H9 (cell line): ENCODE measurements around the gene GASK1B. TPM values are rescaled to one million over a fixed set of nuclear protein-coding genes. Genes with fewer than 3 reads are reported as not detected.

Experiments used
- DNase-seq: peaks from one replicate; pipeline ENCODE4 v3.0.0-alpha.2; 2017
- H2AFZ ChIP-seq: one replicate; pipeline ENCODE4 v1.6.1; 2013; ENCODE audit warnings: mild to moderate bottlenecking, low read length, control low read depth, moderate library complexity
- H2AK5ac ChIP-seq: 2 replicates; pipeline ENCODE4 v1.6.1; 2013; ENCODE audit warnings: low read length, control low read depth, mixed read lengths; ENCODE audit not compliant: insufficient read length
- H2BK120ac ChIP-seq: one replicate; pipeline ENCODE4 v1.6.1; 2013; ENCODE audit warnings: low read depth, mild to moderate bottlenecking, low read length, control low read depth, inconsistent platforms; ENCODE audit not compliant: poor library complexity, severe bottlenecking
- H2BK12ac ChIP-seq: 2 replicates; pipeline ENCODE4 v1.6.1; 2013; ENCODE audit warnings: low read length, control low read depth, mixed read lengths, low read depth; ENCODE audit not compliant: insufficient read length
- H2BK15ac ChIP-seq: 2 replicates; pipeline ENCODE4 v1.6.1; 2013; ENCODE audit warnings: low read depth, low read length, control low read depth
- H2BK20ac ChIP-seq: one replicate; pipeline ENCODE4 v1.6.1; 2013; ENCODE audit warnings: low read depth, mild to moderate bottlenecking, low read length, control low read depth, inconsistent platforms; ENCODE audit not compliant: poor library complexity, severe bottlenecking
- H2BK5ac ChIP-seq: 2 replicates; pipeline ENCODE4 v1.6.1; 2013; ENCODE audit warnings: low read length, control low read depth, mixed read lengths; ENCODE audit not compliant: insufficient read length
- H3K14ac ChIP-seq: 2 replicates; pipeline ENCODE4 v1.6.1; 2013; ENCODE audit warnings: low read length, control low read depth; ENCODE audit not compliant: insufficient read depth
- H3K18ac ChIP-seq: 2 replicates; pipeline ENCODE4 v1.6.1; 2013; ENCODE audit warnings: low read depth, mild to moderate bottlenecking, mixed read lengths, low read length, control low read depth; ENCODE audit not compliant: insufficient read length
- H3K23ac ChIP-seq: 2 replicates; pipeline ENCODE4 v1.6.1; 2013; ENCODE audit warnings: low read length, control low read depth, mixed read lengths, low read depth; ENCODE audit not compliant: insufficient read length
- H3K23me2 ChIP-seq: 2 replicates; pipeline ENCODE4 v1.6.1; 2013; ENCODE audit warnings: low read depth, mild to moderate bottlenecking, mixed read lengths, low read length, control low read depth; ENCODE audit not compliant: insufficient read length, poor library complexity, severe bottlenecking
- H3K27ac ChIP-seq: 2 replicates; pipeline ENCODE4 v1.5.1; 2013; ENCODE audit warnings: low read length, control low read depth, mixed read lengths, low read depth; ENCODE audit not compliant: insufficient read length
- H3K27me3 ChIP-seq: 2 replicates; pipeline ENCODE4 v1.6.1; 2013; ENCODE audit warnings: low read length, control low read depth, inconsistent platforms; ENCODE audit not compliant: insufficient read depth
- H3K4ac ChIP-seq: 2 replicates; pipeline ENCODE4 v1.6.1; 2013; ENCODE audit warnings: low read depth, mild to moderate bottlenecking, control low read depth, inconsistent platforms, low read length, moderate library complexity
- H3K4me1 ChIP-seq: 2 replicates; pipeline ENCODE4 v1.6.1; 2013; ENCODE audit warnings: low read length, control low read depth, inconsistent platforms; ENCODE audit not compliant: insufficient read depth
- H3K4me2 ChIP-seq: 2 replicates; pipeline ENCODE4 v1.6.1; 2013; ENCODE audit warnings: low read length, control low read depth, mixed read lengths; ENCODE audit not compliant: insufficient read length, insufficient read depth
- H3K56ac ChIP-seq: 2 replicates; pipeline ENCODE4 v1.6.1; 2013; ENCODE audit warnings: low read depth, mild to moderate bottlenecking, mixed read lengths, low read length, control low read depth; ENCODE audit not compliant: insufficient read length
- H3K79me1 ChIP-seq: 2 replicates; pipeline ENCODE4 v1.6.1; 2013; ENCODE audit warnings: low read depth, mild to moderate bottlenecking, moderate library complexity, low read length, control low read depth, inconsistent platforms; ENCODE audit not compliant: insufficient read depth, poor library complexity, severe bottlenecking
- H3K79me2 ChIP-seq: 2 replicates; pipeline ENCODE4 v1.6.1; 2013; ENCODE audit warnings: low read length, control low read depth, inconsistent platforms; ENCODE audit not compliant: insufficient read depth
- H3K9ac ChIP-seq: 2 replicates; pipeline ENCODE4 v1.6.1; 2013; ENCODE audit warnings: low read length, control low read depth, mixed read lengths; ENCODE audit not compliant: insufficient read length; ENCODE audit errors: extremely low read depth
- H3K9me3 ChIP-seq: one replicate; pipeline ENCODE4 v1.6.1; 2013; ENCODE audit warnings: low read depth, low read length, inconsistent platforms; ENCODE audit not compliant: control insufficient read depth
- H3T11ph ChIP-seq: one replicate; pipeline ENCODE4 v1.6.1; 2013; ENCODE audit warnings: mild to moderate bottlenecking, low read length, control low read depth, inconsistent platforms
- H4K20me1 ChIP-seq: one replicate; pipeline ENCODE4 v1.6.1; 2013; ENCODE audit not compliant: control insufficient read depth, insufficient read length, insufficient read depth
- H4K5ac ChIP-seq: 2 replicates; pipeline ENCODE4 v1.6.1; 2013; ENCODE audit warnings: low read depth, mild to moderate bottlenecking, mixed read lengths, low read length, control low read depth; ENCODE audit not compliant: insufficient read length
- H4K8ac ChIP-seq: replicated peaks from 2 replicates; pipeline ENCODE4 v1.6.1; 2013; ENCODE audit warnings: low read length, control low read depth, mixed read lengths, low read depth; ENCODE audit not compliant: insufficient read length
- H4K91ac ChIP-seq: 2 replicates; pipeline ENCODE4 v1.6.1; 2013; ENCODE audit warnings: low read depth, mild to moderate bottlenecking, moderate library complexity, mixed read lengths, low read length, control low read depth; ENCODE audit not compliant: insufficient read length
- H3K27ac Mint-ChIP-seq, 3 experiments: 2 replicates in 2 of 3; 3 replicates in 1 of 3; pipeline ENCODE4 v1.8.0; 2020 to 2021; ENCODE audit warnings: mixed read lengths in 3 of 3, mild to moderate bottlenecking in 1 of 3, moderate library complexity in 1 of 3
- H3K27me3 Mint-ChIP-seq: 2 replicates; pipeline ENCODE4 v1.8.0; 2021; ENCODE audit warnings: low read depth, mild to moderate bottlenecking, moderate library complexity, mixed read lengths
- H3K36me3 Mint-ChIP-seq, 3 experiments: 2 replicates in 2 of 3; 3 replicates in 1 of 3; pipeline ENCODE4 v1.8.0; 2020 to 2021; ENCODE audit warnings: low read depth in 3 of 3, mixed read lengths in 3 of 3; ENCODE audit not compliant: insufficient read depth in 1 of 3
- H3K4me1 Mint-ChIP-seq, 2 experiments: 2 replicates each; pipeline ENCODE4 v1.8.0; 2020; ENCODE audit warnings: mixed read lengths in 2 of 2
- H3K4me3 Mint-ChIP-seq, 2 experiments: 2 replicates in 1 of 2; 3 replicates in 1 of 2; pipeline ENCODE4 v1.8.0; 2020 to 2021; ENCODE audit warnings: mild to moderate bottlenecking in 2 of 2, mixed read lengths in 2 of 2, moderate library complexity in 1 of 2
- H3K9me3 Mint-ChIP-seq, 2 experiments: 2 replicates in 1 of 2; 3 replicates in 1 of 2; pipeline ENCODE4 v1.8.0; 2020; ENCODE audit warnings: mild to moderate bottlenecking in 2 of 2, mixed read lengths in 2 of 2, moderate library complexity in 1 of 2
- WGBS: extraction: QIAGEN DNeasy Blood & Tissue Kit; methylation state at CpG from one replicate; pipeline ENCODE4 v1.1.7; 2013; ENCODE audit warnings: missing lambda C conversion rate, low lambda C conversion rate, mixed read lengths; ENCODE audit not compliant: insufficient read length; ENCODE audit errors: extremely low coverage; 5-methylcytosine and 5-hydroxymethylcytosine counted together
- total RNA-seq: library from RNA; stranded (reverse); gene quantifications from 2 replicates; pipeline ENCODE4 v1.2.1, GENCODE V29; 2021
- TF ChIP-seq, protein P1 (sequence below): fragments of 200-600 bp; sonication (generic); conservative IDR thresholded peaks from 3 replicates; pipeline ENCODE4 v1.8.0; 2021; ENCODE audit warnings: antibody characterized with exemption, mild to moderate bottlenecking

GASK1B gene
- total RNA-seq, 1 experiment from 2014 or later: not detected

DNA sequence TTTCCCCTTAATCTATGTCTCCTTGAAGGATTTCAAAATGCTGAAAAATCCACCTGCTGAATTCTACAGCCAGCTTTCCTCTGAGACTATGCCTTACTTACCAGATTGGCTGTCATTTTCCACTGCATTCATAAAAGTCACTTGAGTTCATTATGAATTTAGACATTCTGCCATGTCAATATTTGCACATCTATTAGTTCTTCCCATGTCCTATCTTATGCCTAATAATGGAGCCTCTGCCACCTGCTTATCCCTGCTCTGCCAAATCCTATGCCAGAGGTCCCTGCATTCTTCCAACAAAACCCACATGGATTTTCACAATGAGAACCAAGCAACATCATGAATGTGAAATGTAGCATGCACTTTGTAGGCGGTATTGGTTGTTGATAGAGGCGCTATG is 42.6 kb downstream of the GASK1B start:
- TF ChIP-seq, protein P1, sequence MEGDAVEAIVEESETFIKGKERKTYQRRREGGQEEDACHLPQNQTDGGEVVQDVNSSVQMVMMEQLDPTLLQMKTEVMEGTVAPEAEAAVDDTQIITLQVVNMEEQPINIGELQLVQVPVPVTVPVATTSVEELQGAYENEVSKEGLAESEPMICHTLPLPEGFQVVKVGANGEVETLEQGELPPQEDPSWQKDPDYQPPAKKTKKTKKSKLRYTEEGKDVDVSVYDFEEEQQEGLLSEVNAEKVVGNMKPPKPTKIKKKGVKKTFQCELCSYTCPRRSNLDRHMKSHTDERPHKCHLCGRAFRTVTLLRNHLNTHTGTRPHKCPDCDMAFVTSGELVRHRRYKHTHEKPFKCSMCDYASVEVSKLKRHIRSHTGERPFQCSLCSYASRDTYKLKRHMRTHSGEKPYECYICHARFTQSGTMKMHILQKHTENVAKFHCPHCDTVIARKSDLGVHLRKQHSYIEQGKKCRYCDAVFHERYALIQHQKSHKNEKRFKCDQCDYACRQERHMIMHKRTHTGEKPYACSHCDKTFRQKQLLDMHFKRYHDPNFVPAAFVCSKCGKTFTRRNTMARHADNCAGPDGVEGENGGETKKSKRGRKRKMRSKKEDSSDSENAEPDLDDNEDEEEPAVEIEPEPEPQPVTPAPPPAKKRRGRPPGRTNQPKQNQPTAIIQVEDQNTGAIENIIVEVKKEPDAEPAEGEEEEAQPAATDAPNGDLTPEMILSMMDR: no peak
- Histone ChIP-seq H4K5ac (no peak overlapping the region), H3K23me2 (no peaks in the 10 kb centered on the region), H3K18ac (no peak overlapping the region), H3K79me1 (no peaks in the 10 kb centered on the region), H2AK5ac (no peak overlapping the region), H3K56ac (no peak overlapping the region), H2BK5ac (no peak overlapping the region), H2BK120ac (no peak overlapping the region), H3K4ac (no peak overlapping the region), H3K9me3 (no peaks in the 10 kb centered on the region), H2BK15ac (no peak overlapping the region), H3K23ac (no peak overlapping the region), H3K4me1 (no peaks in the 10 kb centered on the region), H2BK12ac (no peak overlapping the region), H3K27me3 (no peaks in the 10 kb centered on the region), H3K14ac (no peak overlapping the region), H3K4me2 (no peak overlapping the region), H2AFZ (no peak overlapping the region), H3K27ac (no peak overlapping the region), H3K79me2 (no peaks in the 10 kb centered on the region), H2BK20ac (no peak overlapping the region), H3T11ph (no peak overlapping the region), H3K9ac (no peak overlapping the region), H4K8ac (no peak overlapping the region), H4K20me1 (no peaks in the 10 kb centered on the region), H4K91ac (no peak overlapping the region)
- Mint-ChIP-seq H3K9me3 (no peaks in the 10 kb centered on the region), H3K36me3 (no peaks in the 10 kb centered on the region), H3K4me3 (no peak overlapping the region), H3K27ac (no peak overlapping the region), H3K4me1 (peaks cover 7 to 9% of the 10 kb centered on the region in 2 experiments), H3K27me3 (no peaks in the 10 kb centered on the region)
- no peak for DNase-seq
- WGBS: no CpG with 5 or more reads among the region's 2 CpGs
